ENCODE data around the gene SENP3. TPM values are rescaled to one million over a fixed set of nuclear protein-coding genes. Genes with fewer than 3 reads are reported as not detected.

SENP3 gene
- total RNA-seq, 1 experiment from 2014 or later, result 83.1 TPM

- Histone ChIP-seq H3K4ac (ENCODE audit: low read depth, low read length) (no peak overlapping the region), H2BK5ac (ENCODE audit: insufficient read length, low read length) (no peak overlapping the region), H3K23me2 (ENCODE audit: insufficient read length, low read depth, low read length, poor library complexity, severe bottlenecking) (peaks cover 9% of the 10 kb centered on the region), H3K9ac (ENCODE audit: extremely low read depth, insufficient read length, low read length) (peak overlapping the region; percentile 57), H3K79me2 (ENCODE audit: insufficient read depth, low read length) (peaks cover 8% of the 10 kb centered on the region; the same call in 1 of the 2 replicates), H4K8ac (replicated peaks; ENCODE audit: insufficient read length, low read depth, low read length) (no peak overlapping the region), H3K9me3 (ENCODE audit: control insufficient read depth, low read depth, low read length) (no peaks in the 10 kb centered on the region), H2AK5ac (ENCODE audit: insufficient read length, low read length) (no peak overlapping the region), H2BK120ac (ENCODE audit: low read depth, low read length, poor library complexity, severe bottlenecking) (no peak overlapping the region), H3K23ac (ENCODE audit: insufficient read length, low read depth, low read length) (no peak overlapping the region), H2BK12ac (ENCODE audit: insufficient read length, low read depth, low read length) (no peak overlapping the region), H3K4me1 (ENCODE audit: insufficient read depth, low read length) (0 out of 2 replicates have a peak, but pooled peaks cover 2% of the 10 kb centered on the region), H2BK20ac (ENCODE audit: low read depth, low read length, poor library complexity, severe bottlenecking) (no peak overlapping the region), H2BK15ac (ENCODE audit: low read depth, low read length) (no peak overlapping the region), H3K14ac (ENCODE audit: insufficient read depth, low read length) (no peak overlapping the region), H4K5ac (ENCODE audit: insufficient read length, low read depth, low read length) (no peak overlapping the region), H3T11ph (ENCODE audit: low read length) (no peak overlapping the region), H3K56ac (ENCODE audit: insufficient read length, low read depth, low read length) (no peak overlapping the region), H3K79me1 (ENCODE audit: insufficient read depth, low read depth, low read length, poor library complexity, severe bottlenecking) (peaks cover 15% of the 10 kb centered on the region), H2AFZ (ENCODE audit: low read length) (no peak overlapping the region), H3K27ac (ENCODE audit: insufficient read length, low read depth, low read length) (no peak overlapping the region), H3K27me3 (ENCODE audit: insufficient read depth, low read length) (no peaks in the 10 kb centered on the region), H4K20me1 (ENCODE audit: control insufficient read depth, insufficient read depth, insufficient read length) (no peaks in the 10 kb centered on the region), H3K18ac (ENCODE audit: insufficient read length, low read depth, low read length) (no peak overlapping the region), H4K91ac (ENCODE audit: insufficient read length, low read depth, low read length) (no peak overlapping the region), H3K4me2 (ENCODE audit: insufficient read depth, insufficient read length, low read length) (peak overlapping the region; percentile 77)
- TF ChIP-seq, protein P1, sequence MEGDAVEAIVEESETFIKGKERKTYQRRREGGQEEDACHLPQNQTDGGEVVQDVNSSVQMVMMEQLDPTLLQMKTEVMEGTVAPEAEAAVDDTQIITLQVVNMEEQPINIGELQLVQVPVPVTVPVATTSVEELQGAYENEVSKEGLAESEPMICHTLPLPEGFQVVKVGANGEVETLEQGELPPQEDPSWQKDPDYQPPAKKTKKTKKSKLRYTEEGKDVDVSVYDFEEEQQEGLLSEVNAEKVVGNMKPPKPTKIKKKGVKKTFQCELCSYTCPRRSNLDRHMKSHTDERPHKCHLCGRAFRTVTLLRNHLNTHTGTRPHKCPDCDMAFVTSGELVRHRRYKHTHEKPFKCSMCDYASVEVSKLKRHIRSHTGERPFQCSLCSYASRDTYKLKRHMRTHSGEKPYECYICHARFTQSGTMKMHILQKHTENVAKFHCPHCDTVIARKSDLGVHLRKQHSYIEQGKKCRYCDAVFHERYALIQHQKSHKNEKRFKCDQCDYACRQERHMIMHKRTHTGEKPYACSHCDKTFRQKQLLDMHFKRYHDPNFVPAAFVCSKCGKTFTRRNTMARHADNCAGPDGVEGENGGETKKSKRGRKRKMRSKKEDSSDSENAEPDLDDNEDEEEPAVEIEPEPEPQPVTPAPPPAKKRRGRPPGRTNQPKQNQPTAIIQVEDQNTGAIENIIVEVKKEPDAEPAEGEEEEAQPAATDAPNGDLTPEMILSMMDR (conservative IDR thresholded peaks at IDR 0.05), result peak; percentile 78
- Mint-ChIP-seq H3K9me3 (no peaks in the 10 kb centered on the region), H3K27me3 (ENCODE audit: low read depth) (no peaks in the 10 kb centered on the region; the same call in 1 of the 2 replicates), H3K36me3 (ENCODE audit: insufficient read depth in 1 of 3, low read depth in 3 of 3) (peaks cover 12 to 31% (median 31%) of the 10 kb centered on the region in 3 experiments; a peak in 6 of 7 replicates), H3K27ac (peak overlapping the region; percentile 92 to 98 (median 97)), H3K4me3 (peak overlapping the region; percentile 90 to 91), H3K4me1 (peaks cover 36 to 54% of the 10 kb centered on the region in 2 experiments)
- peak; percentile 96 for DNase-seq
- no CpG with 5 or more reads among the region's 32 CpGs for WGBS (ENCODE audit: extremely low coverage, insufficient read length, low lambda C conversion rate)
Measured at GRCh38 chr17:7561028-7561575, 617 bp upstream of the SENP3 start.
